Mammary epithelial cell (primary cell): ENCODE data around the gene C16orf90.

Experiments
- CTCF ChIP-seq, 2 donors: IDR thresholded peaks in 1 of 2; conservative IDR thresholded peaks in 1 of 2; 2 replicates each; pipeline ENCODE4 v1.5.1; 2011 to 2012; ENCODE audit warnings: inconsistent platforms in 2 of 2, low read length in 2 of 2, mild to moderate bottlenecking in 2 of 2, control low read depth in 1 of 2, low read depth in 1 of 2; ENCODE audit not compliant: insufficient read depth in 1 of 2; ENCODE audit errors: extremely low read depth in 1 of 2
- EZH2 ChIP-seq: IDR thresholded peaks from 2 replicates; pipeline ENCODE4 v1.6.1; 2012; ENCODE audit warnings: low read length, inconsistent platforms, borderline replicate concordance

- TF ChIP-seq CTCF (conservative IDR thresholded peaks at IDR 0.05 in 1 of 2, IDR thresholded peaks at IDR 0.05 in 1 of 2; ENCODE audit: extremely low read depth in 1 of 2, insufficient read depth in 1 of 2, low read depth in 1 of 2, low read length in 2 of 2) (no peak), EZH2 (no peak)
Observed at GRCh38 chr16:3479654-3480216, 15.6 kb downstream of the C16orf90 start.
